GM21737 (cell line): ENCODE data around the gene TMEM45A.
"Not testable (repeated sequence)": the region's sequence is repeated elsewhere in the genome, so short reads cannot be mapped to it uniquely, and the experiment has no call there.

Experiments
- ATAC-seq: cut with Tn5 transposase; IDR thresholded peaks from one replicate; pipeline ENCODE4 v1.9.1; 2021; ENCODE audit warnings: mild to moderate bottlenecking, moderate library complexity; ENCODE audit not compliant: unreplicated experiment

TMEM45A gene

GRCh38 chr3:100532411-100532810, 40.0 kb downstream of the TMEM45A start:
- no peak for ATAC-seq

DNA sequence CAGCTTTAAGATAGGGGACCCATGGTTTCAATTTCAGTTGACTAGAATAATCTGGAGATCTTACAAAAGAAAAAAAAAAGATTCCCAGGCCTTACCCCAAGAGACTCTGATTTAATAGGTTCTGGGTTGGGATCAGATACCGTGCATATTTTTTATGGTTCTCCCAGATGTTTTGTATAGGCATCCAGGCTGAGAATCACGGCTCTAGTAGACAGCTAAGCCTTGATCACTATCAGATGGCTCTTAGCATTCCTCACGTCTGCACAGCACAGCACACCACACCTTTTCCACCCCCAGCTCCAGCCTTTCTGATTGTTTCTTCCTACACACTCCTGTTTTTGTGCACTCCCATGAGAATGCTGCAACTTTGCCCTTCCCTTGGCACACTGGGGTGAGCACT, 40.8 kb downstream of the TMEM45A start:
- no peak for ATAC-seq

DNA sequence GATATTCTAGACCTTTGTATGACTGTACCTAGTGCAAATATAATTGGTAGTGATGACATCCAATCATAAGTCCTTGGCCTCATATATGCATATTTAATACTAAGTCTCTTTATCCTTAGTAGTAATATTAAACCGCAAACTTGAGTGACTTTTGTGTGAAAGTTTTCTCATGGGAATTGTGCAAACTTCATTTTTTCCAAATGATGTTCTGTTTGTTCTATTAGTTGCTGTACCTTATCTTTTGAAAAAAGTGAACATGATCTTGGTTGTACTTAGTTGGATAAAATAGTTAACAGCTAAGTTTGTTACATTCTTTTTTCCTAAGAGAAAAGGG, 43.2 kb downstream of the TMEM45A start:
- no peak for ATAC-seq

GRCh38 chr3:100536093-100536492, 43.7 kb downstream of the TMEM45A start:
- no peak for ATAC-seq

- no peak for ATAC-seq
Observed at GRCh38 chr3:100537646-100538338, 45.4 kb downstream of the TMEM45A start.

GRCh38 chr3:100538339-100538706, 45.9 kb downstream of the TMEM45A start:
- ATAC-seq, result no peak

DNA sequence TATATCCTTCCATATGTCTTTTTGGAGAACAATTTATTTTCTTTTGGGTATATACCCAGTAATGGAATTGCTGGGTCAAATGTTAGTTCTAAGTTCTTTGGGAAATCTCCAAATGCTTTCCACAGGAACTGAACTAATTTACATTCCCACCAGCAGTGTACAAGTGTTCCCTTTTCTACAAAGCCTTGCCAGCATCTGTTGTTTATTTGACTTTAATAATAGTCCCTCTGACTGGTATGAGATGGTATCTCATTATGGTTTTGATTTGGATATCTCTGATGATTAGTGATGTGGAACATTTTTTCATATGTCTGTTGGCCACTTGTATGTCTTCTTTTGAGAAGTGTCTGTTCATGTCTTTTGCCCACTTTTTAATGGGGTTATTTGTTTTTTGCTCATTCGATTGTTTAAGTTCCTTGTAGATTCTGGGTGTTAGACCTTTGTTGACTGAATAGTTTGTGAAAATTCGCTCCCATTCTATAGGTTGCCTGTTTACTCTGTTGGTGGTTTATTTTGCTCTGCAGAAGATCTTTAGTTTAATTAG, 48.4 kb downstream of the TMEM45A start:
- no peak for ATAC-seq

DNA sequence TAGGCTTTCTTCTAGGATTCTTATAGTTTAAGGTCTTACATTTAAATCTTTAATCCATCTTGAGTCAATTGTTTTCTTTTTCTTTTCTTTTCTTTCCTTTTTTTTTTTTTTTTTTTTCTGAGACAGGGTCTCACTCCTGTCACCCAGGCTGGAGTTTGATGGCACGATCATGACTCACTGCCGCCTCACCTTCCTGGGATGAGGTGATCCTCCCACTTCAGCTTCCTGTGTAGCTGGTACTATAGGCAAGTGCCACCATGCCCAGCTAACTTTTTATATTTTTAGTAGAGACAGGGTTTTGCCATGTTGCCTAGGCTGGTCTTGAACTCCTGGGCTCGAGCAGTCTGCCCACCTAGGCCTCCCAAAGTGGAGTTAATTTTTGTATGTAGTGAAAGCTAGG, 49.0 kb downstream of the TMEM45A start:
- not testable (repeated sequence) for ATAC-seq

- ATAC-seq, result no peak
Observed at GRCh38 chr3:100545371-100545770, 53.0 kb downstream of the TMEM45A start.

DNA sequence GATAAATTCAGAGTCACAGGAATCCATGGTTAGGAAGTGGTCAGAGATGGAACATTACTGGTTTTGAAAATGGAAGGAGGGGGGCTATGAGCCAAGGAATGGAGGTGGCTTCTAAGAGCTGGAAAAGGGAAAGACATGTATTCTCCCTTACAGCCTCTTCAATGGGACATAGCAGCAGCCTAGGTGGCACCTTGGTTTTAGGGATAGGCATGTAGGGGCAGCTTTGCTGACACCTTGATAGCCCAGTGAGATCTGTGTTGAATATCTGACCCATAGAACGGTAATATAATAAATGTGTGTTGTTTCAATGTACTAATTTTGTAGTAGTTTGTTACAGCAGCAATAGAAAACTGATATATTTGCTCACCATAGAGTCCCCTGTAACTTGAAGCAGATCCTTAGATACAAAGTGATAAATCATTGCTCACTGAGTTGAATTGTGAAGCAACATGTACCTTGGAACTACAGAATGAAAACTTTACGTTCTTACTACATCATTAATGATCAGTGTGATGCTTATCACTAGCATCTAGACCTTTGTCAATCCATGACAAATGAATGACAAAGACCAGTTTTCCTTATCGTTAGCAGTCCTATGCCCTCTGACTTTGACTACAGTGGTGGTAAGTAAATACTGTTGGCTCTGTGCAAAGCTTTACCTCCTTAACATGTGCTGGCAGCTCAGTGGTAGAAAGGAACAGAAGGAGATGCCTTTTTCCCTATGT, 53.8 kb downstream of the TMEM45A start:
- ATAC-seq, result no peak

DNA sequence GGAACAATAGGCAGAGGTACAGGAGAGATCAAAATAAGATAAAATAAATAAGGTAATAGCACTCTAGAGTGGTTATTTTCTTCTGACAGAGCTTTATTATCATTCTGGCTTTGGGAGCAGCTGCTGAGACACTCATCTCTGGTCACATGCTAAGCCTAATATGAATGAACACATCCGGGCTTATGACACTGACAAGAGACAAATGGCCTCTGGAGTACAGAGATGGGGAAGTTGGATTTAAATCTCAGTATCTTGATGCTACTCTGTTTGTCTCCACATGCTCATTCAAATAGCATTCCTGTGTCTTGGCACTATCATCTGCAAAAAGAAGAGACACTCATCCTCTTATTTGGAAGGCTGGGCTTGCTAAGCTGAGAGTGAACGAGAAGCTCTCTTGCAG, 55.6 kb downstream of the TMEM45A start:
- no peak for ATAC-seq

DNA sequence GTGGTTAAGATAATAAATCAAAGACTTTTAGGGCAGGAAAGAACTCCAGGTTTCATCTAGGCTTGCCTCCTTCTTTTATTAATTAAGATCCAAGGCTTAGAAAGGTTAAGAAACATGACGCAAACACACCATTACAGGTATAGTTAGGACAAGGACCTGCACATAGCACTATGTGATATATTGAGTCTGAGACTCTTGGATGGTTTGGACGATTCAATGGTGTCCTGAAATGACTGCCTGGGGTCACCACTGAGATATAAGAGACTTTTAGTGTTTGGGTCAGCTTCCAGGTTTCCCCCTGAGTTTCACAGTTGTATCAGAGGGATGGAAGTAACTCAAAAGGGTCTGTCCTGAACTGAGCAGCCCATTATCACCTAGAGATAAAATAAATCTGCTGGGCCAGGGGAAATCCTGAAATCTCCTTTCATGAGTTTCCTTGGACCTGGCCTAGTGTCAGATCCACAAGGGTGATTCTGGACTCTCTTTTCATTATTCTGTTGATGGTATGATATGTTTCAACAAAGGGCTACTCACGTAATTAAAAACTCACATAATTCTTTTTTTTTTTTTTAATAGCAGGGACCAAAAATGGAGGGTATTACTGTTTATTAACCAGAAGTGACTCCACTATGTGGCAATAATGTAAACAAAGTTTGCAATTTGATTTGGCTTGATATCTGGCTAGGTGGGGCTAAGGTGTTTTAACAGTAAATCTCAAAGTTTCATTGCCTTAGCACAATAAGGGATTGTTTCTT, 61.4 kb downstream of the TMEM45A start:
- no peak for ATAC-seq

GRCh38 chr3:100554373-100554676, 61.9 kb downstream of the TMEM45A start:
- no peak for ATAC-seq

DNA sequence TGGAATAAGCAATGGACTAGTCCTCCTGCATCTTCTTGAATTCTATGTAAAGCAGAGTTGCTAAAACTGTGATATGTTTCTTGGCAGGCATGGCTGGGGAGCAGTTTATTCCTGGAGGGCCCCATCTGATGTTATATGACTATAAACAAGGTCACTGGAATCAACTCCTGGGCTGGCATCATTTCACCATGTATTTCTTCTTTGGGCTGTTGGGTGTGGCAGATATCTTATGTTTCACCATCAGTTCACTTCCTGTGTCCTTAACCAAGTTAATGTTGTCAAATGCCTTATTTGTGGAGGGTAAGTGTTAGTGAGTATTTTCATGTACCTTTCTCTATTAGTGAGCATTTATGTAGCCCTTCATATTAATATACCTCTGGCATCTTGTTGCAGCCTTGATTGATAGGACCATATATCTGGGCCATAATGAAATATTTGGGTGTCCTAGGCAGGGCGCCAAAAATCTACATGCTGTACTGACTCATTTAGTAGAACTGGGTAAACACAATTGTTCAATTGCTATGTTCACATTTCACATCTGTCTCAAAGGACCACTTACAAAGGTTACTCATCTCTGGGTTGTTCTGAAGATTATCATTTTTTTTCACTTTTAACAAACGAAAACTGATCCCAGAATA, 64.4 kb downstream of the TMEM45A start:
- no peak for ATAC-seq

GRCh38 chr3:100558233-100558632, 65.8 kb downstream of the TMEM45A start:
- ATAC-seq, result no peak

GRCh38 chr3:100560426-100560825, 68.0 kb downstream of the TMEM45A start:
- no peak for ATAC-seq

DNA sequence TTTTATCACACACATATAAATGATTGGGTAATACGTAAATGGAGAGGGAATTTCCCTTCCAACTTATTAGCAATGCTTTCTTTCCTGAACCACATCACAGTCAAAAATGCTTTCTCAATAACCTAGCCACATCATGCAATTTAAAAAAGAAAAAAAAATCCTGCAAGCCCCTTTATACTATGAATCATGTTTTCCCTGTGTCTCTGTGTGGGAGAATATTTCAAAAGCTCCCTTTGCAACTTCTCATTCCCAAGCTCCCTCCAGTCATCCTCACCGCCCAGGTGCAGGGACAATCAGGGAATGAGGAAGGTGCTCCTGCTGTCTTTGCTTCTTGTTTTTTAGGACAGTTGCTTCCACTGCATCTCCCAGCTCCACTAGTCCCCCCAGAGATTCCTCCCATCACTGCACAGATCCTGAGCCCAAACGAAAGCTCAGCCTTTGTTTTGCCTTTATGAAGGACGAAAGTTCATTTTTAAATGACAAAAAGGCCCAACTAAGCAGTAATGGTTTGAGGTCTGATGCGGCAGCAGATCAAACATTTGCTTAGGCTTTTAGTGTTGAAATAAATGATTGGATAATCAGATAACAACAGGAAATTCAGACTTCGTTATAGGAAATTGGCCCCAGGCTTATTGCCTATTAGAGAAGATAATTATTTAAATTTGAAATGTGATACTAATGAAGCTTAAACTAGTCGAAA, 69.2 kb downstream of the TMEM45A start:
- no peak for ATAC-seq

DNA sequence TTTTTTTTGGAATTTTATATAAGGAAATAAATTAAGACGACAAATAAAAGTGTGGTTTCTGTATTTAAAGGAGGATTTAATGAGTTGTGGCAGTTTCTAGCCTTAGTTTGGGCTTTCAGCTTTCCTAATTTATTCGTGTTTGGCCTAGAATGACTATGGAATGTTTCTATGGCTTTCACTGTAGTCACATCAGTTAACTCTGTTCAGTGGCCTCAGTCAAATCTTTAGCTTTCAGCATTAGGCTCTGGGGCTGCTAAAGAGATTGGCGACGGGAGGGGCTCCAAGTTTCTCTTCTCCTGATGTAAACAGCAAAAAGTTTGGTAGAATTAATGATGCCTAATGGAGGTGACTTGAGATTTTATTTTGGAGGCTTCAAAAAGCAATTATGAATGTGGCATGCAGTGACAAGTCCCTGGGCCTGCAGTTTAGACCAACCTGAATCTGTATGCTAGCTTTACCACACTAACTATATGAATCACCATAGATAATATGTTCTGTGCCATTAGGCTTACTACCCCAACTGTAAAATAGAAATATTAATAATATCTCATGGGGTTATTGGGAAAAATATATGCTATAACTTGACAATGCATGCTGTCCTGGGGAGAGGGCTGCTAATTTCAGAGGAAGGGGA, 69.9 kb downstream of the TMEM45A start:
- ATAC-seq, result no peak

- no peak for ATAC-seq
Observed at GRCh38 chr3:100563228-100563627, 70.8 kb downstream of the TMEM45A start.

GRCh38 chr3:100563652-100564211, 71.3 kb downstream of the TMEM45A start:
- no peak for ATAC-seq
